ENCODE data around the gene TMEM217.

DNA sequence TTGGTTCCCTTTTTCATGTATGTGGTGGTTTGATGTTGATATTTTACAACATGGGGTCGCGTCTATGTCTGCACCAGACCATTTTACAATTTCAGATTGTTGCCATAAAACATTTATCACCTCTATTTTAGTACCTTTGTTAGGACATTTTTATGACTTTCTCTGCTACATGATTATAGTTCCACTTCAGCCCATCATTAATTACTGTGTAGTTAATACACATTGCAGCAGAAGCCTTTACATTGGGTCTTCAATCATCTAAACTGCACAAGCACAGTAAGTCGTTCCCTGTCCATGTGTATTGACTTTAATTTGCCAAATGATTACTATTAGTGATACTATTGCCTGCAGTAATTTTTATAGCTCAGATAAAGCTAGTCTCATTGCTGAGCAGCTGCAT lies 15.7 kb upstream of the TMEM217 start:
- TF ChIP-seq SUZ12 (IDR thresholded peaks at IDR 0.05) (no peak), NFRKB (IDR thresholded peaks at IDR 0.05) (no peak), ARNT (IDR thresholded peaks at IDR 0.05) (no peak), SP1 (IDR thresholded peaks at IDR 0.05) (no peak), BHLHE40 (IDR thresholded peaks at IDR 0.05; ENCODE audit: borderline replicate concordance) (no peak), FOXK2 (IDR thresholded peaks at IDR 0.05) (no peak), FOXA1 (IDR thresholded peaks at IDR 0.05) (no peak)

Measured in HEK293T (cell line).